GM18508 (cell line): ENCODE results near the gene NPAS2.

Experiments used
- ATAC-seq: cut with Tn5 transposase; IDR thresholded peaks from one replicate; pipeline ENCODE4 v1.9.1; 2021; ENCODE audit warnings: moderate number of reproducible peaks; ENCODE audit not compliant: insufficient read depth, unreplicated experiment

Gene NPAS2

DNA sequence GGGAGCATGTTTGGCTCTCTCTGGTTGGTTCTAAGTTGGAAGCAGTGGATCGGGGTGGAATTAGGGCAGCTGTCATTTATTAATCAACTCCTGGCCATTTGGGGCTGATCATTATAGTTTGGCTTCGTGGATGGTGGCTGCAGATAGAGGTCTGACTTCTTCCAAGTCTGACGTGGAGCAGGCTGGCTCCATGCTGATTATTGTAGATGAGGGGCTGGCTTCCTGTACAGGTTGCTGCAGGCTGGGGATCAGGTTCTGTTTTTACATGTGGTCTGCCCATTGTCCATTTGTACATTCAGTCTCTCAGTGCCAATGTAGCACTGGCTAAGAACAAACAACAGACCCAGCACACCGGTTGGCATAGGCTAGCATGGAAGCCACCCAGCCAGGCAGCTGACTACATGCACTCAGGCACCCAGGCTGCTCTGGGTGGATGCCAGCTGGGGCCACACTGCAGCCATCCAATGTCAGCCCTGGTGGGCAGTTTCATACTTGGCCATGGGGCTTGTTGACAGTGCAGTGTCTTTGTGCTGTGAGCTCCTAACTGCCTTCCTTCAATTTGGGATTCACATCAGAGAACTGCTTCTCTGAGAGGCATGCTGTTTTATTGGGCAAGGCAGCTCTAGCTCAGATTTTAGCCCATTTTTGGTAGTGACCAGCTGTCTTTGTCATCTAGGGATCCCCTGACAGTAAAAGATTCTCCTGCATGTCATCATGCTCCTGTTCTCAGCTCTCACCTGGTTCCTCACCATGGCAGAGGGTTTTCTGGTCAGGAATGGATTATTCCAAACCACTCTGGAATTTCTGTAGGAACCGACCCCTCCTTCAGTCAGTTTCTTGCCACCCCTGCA lies 25.4 kb downstream of the NPAS2 start:
- no peak for ATAC-seq

DNA sequence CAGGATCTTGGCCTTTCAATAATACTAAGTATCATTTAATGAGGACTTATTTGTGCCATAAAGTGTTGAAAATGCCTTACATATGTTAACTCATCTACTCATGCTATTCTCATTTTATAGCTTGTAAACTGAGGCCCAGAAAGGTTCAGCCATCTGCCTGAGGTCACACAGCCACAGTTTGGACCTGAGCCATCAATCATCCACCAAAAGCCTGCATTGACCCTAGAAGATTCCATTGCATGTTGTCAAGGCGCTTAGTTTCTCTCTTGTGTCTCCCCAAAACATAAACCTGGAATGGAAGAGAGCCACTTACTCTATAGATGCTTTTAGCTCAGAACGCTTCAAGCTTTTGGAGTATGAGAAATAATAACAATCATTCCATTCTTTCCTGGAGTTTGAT lies 26.8 kb downstream of the NPAS2 start:
- no peak for ATAC-seq

- no peak for ATAC-seq
Measured at GRCh38 chr2:100852447-100852846, 32.5 kb downstream of the NPAS2 start.

GRCh38 chr2:100852999-100853908 lies 33.3 kb downstream of the NPAS2 start:
- no peak for ATAC-seq

GRCh38 chr2:100853909-100854810 lies 34.2 kb downstream of the NPAS2 start:
- ATAC-seq = no peak

DNA sequence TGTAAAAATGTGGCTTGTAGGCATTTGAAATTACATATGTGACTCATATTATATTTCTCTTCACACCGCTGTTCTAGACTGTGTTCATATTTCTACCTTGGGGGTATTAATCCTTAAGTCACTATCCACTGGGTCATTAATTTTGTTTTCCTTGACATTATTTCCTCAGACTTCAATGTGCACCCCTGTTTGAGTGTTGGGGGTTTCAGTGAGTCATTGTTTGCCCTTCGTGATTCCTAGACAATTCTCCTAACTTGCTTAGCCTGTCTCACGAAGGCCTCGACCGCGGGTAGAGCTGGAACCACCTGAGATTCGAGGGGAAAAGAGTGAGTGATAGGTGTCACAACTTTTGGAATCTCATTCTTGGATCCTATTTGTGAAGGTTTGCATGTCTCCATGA lies 35.1 kb downstream of the NPAS2 start:
- ATAC-seq = no peak

- ATAC-seq = no peak
Measured at GRCh38 chr2:100855606-100856005, 35.7 kb downstream of the NPAS2 start.

DNA sequence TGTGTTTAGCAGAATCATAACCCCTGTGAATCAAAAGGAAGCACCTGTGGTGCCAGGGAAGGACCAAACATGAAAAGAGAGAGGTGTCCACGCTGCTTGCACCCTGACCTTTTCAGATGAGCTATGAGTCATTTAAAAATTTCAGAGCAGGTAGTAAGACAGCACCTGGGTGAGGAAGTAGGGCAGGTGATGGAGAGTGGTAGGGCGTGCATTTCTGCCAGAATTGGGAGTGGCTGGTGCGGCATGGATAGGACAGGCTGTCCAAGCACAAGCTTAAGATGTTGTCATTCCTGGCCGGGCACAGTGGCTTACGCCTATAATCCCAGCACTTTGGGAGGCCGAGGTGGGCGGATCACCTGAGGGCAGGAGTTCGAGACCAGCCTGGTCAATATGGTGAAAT lies 36.8 kb downstream of the NPAS2 start:
- no peak for ATAC-seq

GRCh38 chr2:100857341-100857740 lies 37.4 kb downstream of the NPAS2 start:
- ATAC-seq = no peak

DNA sequence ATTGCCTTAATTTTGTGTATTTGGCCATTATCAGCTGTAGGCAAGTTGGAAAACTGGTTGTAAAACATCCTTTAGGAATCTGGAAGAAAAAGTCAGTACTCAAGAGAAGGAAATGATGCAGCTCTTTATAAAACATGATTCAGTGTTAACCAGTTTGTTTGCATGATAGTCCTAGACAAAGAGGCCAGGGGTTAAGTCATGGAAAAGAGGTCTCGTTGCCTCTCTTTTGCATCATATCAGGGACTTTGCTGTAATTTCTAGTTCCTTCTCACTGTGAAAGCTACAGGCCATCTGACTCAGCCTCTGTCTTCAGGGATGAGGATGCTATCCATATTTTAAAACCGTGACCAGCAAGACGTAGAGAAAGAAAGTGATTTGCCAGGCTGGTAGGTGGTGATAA lies 38.0 kb downstream of the NPAS2 start:
- ATAC-seq = no peak

DNA sequence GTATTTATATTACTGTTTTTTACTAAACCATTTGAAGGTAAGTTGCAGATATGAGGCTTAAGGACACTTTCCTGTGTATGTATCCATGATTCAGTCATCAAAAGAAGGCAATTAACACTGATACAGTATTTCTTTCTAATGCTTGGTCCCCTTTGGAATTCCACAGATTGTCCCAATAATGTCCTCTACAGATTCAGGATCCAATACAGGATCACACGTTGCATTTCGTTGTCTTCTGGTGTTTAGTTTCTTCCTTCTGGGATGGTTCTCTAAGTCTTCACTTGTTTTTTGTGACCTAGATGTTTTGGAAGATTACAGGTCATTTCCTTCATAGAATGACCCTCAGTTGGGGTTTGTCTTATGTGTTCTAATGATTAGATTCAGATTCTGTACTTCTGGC lies 40.0 kb downstream of the NPAS2 start:
- ATAC-seq = no peak

GRCh38 chr2:100861340-100861739 lies 41.4 kb downstream of the NPAS2 start:
- no peak for ATAC-seq

DNA sequence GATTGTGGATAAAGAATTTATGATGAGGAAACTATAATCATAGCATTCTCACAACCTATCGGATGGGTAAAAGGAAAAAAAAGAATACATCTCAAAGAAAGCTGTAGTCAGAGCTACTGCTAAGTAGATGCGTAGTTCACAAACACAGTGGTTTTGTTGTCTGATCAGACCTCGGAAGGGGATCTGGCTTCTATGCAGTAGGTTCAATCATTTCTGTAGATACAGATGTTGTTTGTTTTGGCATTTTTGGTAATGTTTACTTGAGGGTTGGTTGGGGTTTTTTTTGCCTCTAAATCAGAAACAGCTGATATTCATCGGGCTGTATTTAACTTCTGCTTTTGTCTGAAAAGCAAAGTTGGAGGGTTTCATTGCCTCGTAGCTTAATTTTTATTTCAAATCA lies 42.1 kb downstream of the NPAS2 start:
- ATAC-seq = no peak

DNA sequence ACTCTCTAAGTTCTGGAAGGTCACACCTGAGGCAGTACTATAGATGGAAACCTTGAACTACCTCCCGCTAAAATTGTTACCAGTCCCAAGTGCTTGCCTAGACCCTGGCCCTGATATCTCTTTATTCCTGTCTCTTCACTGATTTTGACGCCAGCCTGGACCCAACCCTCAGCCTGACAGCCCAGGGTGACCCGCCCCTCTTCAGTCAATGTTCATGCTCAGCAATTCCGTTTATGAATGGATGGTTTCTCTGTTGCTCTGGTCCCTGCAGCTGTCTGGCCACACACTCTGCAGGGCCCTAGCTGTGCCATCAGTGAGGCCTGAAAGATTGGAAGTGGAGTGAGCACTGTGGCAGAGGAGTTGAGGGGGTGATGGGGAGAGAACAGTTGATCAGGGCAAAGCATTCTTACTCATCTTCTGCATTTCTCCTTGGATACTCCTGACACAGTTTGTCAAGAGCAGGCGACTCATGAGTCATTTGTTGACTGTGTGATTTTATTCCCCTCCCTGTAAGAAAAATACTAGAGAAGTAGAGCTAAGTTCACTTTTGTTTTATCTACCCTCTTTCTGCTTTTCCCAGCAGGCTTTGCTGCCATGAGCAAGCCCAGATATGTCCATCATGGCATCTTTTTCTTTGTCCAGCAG lies 46.0 kb downstream of the NPAS2 start:
- no peak for ATAC-seq

- ATAC-seq = no peak
Measured at GRCh38 chr2:100868083-100868482, 48.1 kb downstream of the NPAS2 start.

DNA sequence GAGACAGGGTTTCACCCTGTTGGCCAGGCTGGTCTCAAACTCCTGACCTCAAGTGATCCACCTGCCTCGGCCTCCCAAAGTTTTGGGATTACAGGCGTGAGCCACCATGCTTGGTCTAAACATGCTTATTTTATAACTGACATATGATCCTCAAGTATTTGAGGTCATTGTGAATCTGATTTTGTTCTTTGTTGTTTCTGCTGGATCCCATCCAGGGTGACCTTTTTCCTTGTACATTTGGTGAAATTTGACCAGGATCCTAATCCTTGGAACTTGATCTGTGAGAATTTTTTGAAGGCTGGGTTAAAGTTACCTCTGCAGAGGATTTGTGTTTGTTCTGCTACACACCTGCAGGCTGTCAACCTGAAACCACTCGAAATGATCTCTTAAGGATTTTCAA lies 49.2 kb downstream of the NPAS2 start:
- no peak for ATAC-seq

DNA sequence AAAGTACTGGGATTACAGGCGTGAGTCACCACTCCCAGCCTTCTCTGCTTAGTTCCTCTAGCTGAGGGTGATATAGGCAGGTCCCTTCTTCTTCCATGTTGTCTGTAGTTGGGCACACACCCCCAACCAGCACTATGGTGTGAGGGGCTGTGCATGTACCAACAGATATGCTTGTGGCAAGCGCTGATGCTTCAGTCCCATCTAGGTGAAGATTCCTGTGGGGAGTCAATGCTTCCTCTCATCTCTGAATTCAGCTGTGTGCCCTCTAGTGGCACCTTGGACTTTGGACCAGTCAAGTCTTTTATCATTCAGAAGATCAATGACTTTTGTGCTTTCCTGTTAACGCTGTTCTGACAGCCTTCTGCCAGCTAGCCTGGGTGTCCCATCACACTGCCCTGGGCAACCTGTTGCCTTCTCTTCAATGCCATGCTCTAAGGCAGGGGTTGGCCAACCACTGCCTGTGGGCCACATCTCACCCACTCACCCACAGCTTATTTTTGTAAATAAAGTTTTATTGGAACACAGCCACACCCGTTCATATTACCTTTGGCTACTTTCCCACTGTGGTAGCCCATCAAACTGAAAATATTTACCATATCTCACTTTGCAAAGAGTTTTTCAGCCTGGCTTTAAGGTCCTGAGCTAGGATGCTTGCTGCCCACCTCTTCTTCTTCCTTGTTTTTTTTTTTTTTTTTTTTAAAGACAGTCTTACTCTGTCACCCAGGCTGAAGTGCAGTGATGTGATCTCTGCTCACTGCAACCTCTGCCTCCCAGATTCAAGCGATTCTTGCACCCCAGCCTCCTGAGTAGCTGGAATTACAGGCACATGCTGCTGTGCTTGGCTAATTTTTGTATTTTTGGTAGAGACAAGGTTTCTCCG lies 51.0 kb downstream of the NPAS2 start:
- no peak for ATAC-seq

DNA sequence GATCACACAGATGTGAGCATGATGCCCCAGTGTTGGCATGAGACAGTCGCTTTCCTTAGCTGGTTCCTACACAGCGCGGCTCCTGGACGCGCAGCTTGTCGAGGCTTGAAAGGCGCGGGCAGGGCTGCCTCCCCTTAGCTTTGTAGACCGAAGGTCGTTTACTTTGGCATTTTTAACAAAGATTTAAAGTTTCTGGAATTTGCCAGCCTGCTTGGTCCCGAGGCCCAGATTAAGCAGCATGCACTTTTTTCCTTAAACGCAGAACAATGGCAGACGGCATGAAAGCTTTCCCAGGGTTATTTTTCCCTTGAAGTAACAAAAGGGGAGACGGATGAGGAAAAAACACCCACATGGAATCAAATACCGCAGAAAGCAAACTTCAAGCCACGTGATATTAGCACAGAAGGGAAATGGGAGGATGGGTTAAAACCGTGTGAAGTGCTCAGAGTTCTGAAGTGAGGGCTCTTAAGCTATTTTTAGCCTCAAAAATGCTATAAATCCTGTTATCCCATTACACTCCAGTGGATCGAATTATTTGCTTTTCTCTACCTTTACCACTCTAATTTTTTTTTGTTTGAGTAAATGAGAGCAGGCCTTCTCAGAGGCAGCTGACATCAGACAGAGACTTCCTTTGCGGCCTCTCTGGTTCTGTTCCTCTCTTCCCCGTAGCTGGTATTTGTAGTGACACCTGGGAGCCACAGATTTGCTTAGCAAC lies 55.7 kb downstream of the NPAS2 start:
- no peak for ATAC-seq
